ENCODE data around the gene OIP5. TPM values are rescaled to one million over a fixed set of nuclear protein-coding genes. Genes with fewer than 3 reads are reported as not detected.

The OIP5 gene
- total and polyA plus RNA-seq, 2 of the 13 experiments (the other 11 are each of a cell fraction or from before 2014, with no cell fraction given), result 10.7 to 38.0 TPM

DNA sequence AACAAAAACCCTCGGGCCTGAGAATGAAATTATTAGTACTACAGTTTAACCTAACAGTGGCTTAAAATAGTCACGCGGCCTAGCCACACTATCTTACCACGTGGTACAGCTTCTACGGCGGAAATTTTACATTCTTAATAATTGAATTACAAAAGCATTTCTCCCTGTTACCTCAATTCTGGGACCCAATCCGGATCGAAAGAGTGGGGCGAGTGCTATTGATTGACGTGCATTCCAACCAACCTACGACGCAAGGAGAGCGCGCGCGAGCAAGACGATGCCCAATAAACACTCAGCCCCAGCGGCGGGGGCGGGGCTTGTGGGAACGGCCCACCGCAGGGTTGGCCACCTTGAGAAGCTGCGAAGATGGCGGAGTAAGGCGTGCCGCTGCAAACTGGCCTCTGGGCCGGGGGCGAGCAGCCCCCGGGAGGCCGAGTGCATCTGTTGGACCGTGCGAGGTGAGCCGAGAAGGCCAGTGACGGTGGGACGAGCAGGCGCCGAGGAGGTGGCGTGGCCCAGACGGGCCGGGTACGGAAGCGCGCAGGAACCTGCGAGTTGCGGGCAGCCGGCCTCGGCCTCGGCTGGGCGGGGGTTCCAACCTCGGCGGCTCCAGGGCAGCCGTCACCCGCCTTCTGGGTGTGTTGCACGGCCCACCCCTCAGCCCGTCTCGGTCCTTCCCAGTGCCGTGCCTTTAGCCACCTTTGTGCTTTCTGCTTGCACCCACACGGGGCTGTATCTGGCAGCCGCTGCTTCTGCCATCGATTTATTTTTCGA is 48.6 kb downstream of the OIP5 start (continued):
- no peak for TF ChIP-seq HNF4G (IDR thresholded peaks at IDR 0.05; ENCODE audit: borderline replicate concordance, low read depth, low read length)
- TF ChIP-seq HNF4G (CRISPR knock-in tag; IDR thresholded peaks at IDR 0.05; ENCODE audit: borderline replicate concordance, low read depth), result 0 out of 2 replicates have a peak, but pooled peaks have one; percentile 28
- peak; percentile 49; the same call in 1 of the 2 replicates for TF ChIP-seq SALL1 (CRISPR knock-in tag; IDR thresholded peaks at IDR 0.05)
- no peak for TF ChIP-seq NR2C2 (CRISPR knock-in tag; IDR thresholded peaks at IDR 0.05; ENCODE audit: borderline replicate concordance)
- TF ChIP-seq, protein P1, sequence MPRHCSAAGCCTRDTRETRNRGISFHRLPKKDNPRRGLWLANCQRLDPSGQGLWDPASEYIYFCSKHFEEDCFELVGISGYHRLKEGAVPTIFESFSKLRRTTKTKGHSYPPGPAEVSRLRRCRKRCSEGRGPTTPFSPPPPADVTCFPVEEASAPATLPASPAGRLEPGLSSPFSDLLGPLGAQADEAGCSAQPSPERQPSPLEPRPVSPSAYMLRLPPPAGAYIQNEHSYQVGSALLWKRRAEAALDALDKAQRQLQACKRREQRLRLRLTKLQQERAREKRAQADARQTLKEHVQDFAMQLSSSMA (CRISPR knock-in tag; IDR thresholded peaks at IDR 0.05), result no peak
- peak; percentile 28; the same call in 1 of the 2 replicates for TF ChIP-seq ETV6 (CRISPR knock-in tag; conservative IDR thresholded peaks at IDR 0.05)
- peak; percentile 88 for TF ChIP-seq YEATS2 (CRISPR knock-in tag; IDR thresholded peaks at IDR 0.05; ENCODE audit: borderline replicate concordance)
- peak; percentile 43; the same call in 1 of the 2 replicates for TF ChIP-seq FOXK1 (CRISPR knock-in tag; IDR thresholded peaks at IDR 0.05; ENCODE audit: borderline replicate concordance, low read depth)
- TF ChIP-seq ZNF674 (CRISPR knock-in tag; IDR thresholded peaks at IDR 0.05; ENCODE audit: low read depth), result no peak
- TF ChIP-seq, protein P2, sequence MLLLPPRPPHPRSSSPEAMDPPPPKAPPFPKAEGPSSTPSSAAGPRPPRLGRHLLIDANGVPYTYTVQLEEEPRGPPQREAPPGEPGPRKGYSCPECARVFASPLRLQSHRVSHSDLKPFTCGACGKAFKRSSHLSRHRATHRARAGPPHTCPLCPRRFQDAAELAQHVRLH (CRISPR knock-in tag; IDR thresholded peaks at IDR 0.05; ENCODE audit: borderline replicate concordance, low read depth), result 0 out of 2 replicates have a peak, but pooled peaks have one; percentile 27
- TF ChIP-seq, protein P3, sequence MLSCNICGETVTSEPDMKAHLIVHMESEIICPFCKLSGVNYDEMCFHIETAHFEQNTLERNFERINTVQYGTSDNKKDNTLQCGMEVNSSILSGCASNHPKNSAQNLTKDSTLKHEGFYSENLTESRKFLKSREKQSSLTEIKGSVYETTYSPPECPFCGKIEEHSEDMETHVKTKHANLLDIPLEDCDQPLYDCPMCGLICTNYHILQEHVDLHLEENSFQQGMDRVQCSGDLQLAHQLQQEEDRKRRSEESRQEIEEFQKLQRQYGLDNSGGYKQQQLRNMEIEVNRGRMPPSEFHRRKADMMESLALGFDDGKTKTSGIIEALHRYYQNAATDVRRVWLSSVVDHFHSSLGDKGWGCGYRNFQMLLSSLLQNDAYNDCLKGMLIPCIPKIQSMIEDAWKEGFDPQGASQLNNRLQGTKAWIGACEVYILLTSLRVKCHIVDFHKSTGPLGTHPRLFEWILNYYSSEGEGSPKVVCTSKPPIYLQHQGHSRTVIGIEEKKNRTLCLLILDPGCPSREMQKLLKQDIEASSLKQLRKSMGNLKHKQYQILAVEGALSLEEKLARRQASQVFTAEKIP (CRISPR knock-in tag; IDR thresholded peaks at IDR 0.05; ENCODE audit: borderline replicate concordance), result no peak
- TF ChIP-seq ZNF546 (CRISPR knock-in tag; conservative IDR thresholded peaks at IDR 0.05), result 0 out of 2 replicates have a peak, but pooled peaks have one; percentile 37
- no peak for TF ChIP-seq ZNF562 (CRISPR knock-in tag; IDR thresholded peaks at IDR 0.05; ENCODE audit: borderline replicate concordance)
- TF ChIP-seq SOX13 (IDR thresholded peaks at IDR 0.05), result no peak
- TF ChIP-seq SOX13 (CRISPR knock-in tag; conservative IDR thresholded peaks at IDR 0.05 in 1 of 2, IDR thresholded peaks at IDR 0.05 in 1 of 2), result 0 out of 4 replicates have a peak, but pooled peaks of 1 of the 2 experiments have one; percentile 12
- TF ChIP-seq, protein P4, sequence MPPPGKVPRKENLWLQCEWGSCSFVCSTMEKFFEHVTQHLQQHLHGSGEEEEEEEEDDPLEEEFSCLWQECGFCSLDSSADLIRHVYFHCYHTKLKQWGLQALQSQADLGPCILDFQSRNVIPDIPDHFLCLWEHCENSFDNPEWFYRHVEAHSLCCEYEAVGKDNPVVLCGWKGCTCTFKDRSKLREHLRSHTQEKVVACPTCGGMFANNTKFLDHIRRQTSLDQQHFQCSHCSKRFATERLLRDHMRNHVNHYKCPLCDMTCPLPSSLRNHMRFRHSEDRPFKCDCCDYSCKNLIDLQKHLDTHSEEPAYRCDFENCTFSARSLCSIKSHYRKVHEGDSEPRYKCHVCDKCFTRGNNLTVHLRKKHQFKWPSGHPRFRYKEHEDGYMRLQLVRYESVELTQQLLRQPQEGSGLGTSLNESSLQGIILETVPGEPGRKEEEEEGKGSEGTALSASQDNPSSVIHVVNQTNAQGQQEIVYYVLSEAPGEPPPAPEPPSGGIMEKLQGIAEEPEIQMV (CRISPR knock-in tag; IDR thresholded peaks at IDR 0.05; ENCODE audit: low read depth), result no peak
- peak; percentile 34 for TF ChIP-seq ZNF782 (CRISPR knock-in tag; IDR thresholded peaks at IDR 0.05; ENCODE audit: borderline replicate concordance)
- TF ChIP-seq ZFYVE20 (CRISPR knock-in tag; IDR thresholded peaks at IDR 0.05; ENCODE audit: borderline replicate concordance, low read depth), result no peak
- peak; percentile 86; the same call in 1 of the 2 replicates for TF ChIP-seq KDM5B (CRISPR knock-in tag; IDR thresholded peaks at IDR 0.05; ENCODE audit: borderline replicate concordance)
- TF ChIP-seq, protein P5, sequence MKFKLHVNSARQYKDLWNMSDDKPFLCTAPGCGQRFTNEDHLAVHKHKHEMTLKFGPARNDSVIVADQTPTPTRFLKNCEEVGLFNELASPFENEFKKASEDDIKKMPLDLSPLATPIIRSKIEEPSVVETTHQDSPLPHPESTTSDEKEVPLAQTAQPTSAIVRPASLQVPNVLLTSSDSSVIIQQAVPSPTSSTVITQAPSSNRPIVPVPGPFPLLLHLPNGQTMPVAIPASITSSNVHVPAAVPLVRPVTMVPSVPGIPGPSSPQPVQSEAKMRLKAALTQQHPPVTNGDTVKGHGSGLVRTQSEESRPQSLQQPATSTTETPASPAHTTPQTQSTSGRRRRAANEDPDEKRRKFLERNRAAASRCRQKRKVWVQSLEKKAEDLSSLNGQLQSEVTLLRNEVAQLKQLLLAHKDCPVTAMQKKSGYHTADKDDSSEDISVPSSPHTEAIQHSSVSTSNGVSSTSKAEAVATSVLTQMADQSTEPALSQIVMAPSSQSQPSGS (CRISPR knock-in tag; IDR thresholded peaks at IDR 0.05), result 0 out of 2 replicates have a peak, but pooled peaks have one; percentile 20
- no peak for TF ChIP-seq CENPX (CRISPR knock-in tag; IDR thresholded peaks at IDR 0.05)
- peak; percentile 64; the same call in 1 of the 2 replicates for TF ChIP-seq KDM5A (IDR thresholded peaks at IDR 0.05; ENCODE audit: borderline replicate concordance, low read length)
